Panc1 (cell line): ENCODE data around the gene CYBRD1. TPM values are rescaled to one million over a fixed set of nuclear protein-coding genes. Genes with fewer than 3 reads are reported as not detected.

ENCODE experiments used
- ATAC-seq: fragments of 200-7000 bp; cut with Tn5 transposase; 2 replicates; pipeline ENCODE4 v1.9.1; 2020; ENCODE audit warnings: mild to moderate bottlenecking, moderate library complexity
- BruUV-seq: library from RNA; stranded (reverse); fragments of 400-500 nt; replicated peaks from 2 replicates; lab custom pipeline; 2021; lab: Mats Ljungman, UMichigan
- CTCF ChIA-PET: fragments of 300-600 bp; sonication (Branson Sonifier 250); formaldehyde crosslinking; loops from one replicate; lab custom pipeline; 2022; ENCODE audit warnings: antibody characterized with exemption; lab: Charles Lee
- POLR2A ChIA-PET: fragments of 300-600 bp; sonication (Branson Sonifier 250); formaldehyde crosslinking; loops from one replicate; lab custom pipeline; 2022; ENCODE audit warnings: antibody characterized with exemption; lab: Charles Lee
- DNase-seq: peaks from one replicate; pipeline ENCODE4 v3.0.0-alpha.2; 2010; ENCODE audit warnings: low read depth, low spot score
- H3K27ac ChIP-seq: 2 replicates; pipeline ENCODE4 v1.5.1; 2011; ENCODE audit warnings: mild to moderate bottlenecking, low read length, inconsistent platforms
- H3K27me3 ChIP-seq: fragments of 200-500 bp; sonication (Bioruptor generic); 2 replicates; pipeline ENCODE4 v1.6.0; 2014; ENCODE audit warnings: low read length, inconsistent platforms; ENCODE audit not compliant: control insufficient read depth, insufficient read depth
- H3K36me3 ChIP-seq: fragments of 200-500 bp; sonication (Bioruptor generic); 2 replicates; pipeline ENCODE4 v1.5.1; 2014; ENCODE audit warnings: inconsistent platforms, mild to moderate bottlenecking, low read length, moderate library complexity; ENCODE audit not compliant: control insufficient read depth, insufficient read depth
- H3K4me1 ChIP-seq: 2 replicates; pipeline ENCODE4 v1.5.1; 2011; ENCODE audit warnings: inconsistent platforms, mild to moderate bottlenecking, low read length, moderate library complexity; ENCODE audit not compliant: control insufficient read depth, insufficient read depth
- H3K4me3 ChIP-seq, 2 experiments: 2 replicates each; pipeline ENCODE4 v1.5.1; 2011 to 2012; ENCODE audit warnings: low read depth in 2 of 2, low read length in 2 of 2, mild to moderate bottlenecking in 2 of 2, inconsistent platforms in 1 of 2, moderate library complexity in 1 of 2
- H3K9me3 ChIP-seq: fragments of 200-500 bp; sonication (Bioruptor generic); 2 replicates; pipeline ENCODE4 v1.5.1; 2014; ENCODE audit warnings: low read depth, mild to moderate bottlenecking, inconsistent platforms, low read length, moderate library complexity; ENCODE audit not compliant: control insufficient read depth, insufficient read depth
- POLR2AphosphoS5 ChIP-seq: IDR thresholded peaks from 2 replicates; pipeline ENCODE4 v1.6.1; 2012; ENCODE audit warnings: mild to moderate bottlenecking, low read depth, low read length, moderate library complexity
- SIN3A ChIP-seq: IDR thresholded peaks from 2 replicates; pipeline ENCODE4 v1.6.1; 2012; ENCODE audit warnings: low read depth, mild to moderate bottlenecking, low read length, moderate library complexity, borderline replicate concordance; ENCODE audit not compliant: insufficient read depth
- TCF7L2 ChIP-seq: IDR thresholded peaks from 2 replicates; pipeline ENCODE4 v1.6.1; 2011; ENCODE audit warnings: mild to moderate bottlenecking, low read depth, low read length, inconsistent platforms
- in situ Hi-C: cut with HindIII; loops from 2 replicates; pipeline ENCODE4 v1.10.0; 2016; ENCODE audit warnings: low sequenced_read_pairs, low pct_unique_long_range_greater_than_20kb
- intact Hi-C: fragments of 100-400 bp; cut with micrococcal nuclease; formaldehyde crosslinking; loops from one replicate; pipeline ENCODE4 v1.10.0; 2022; ENCODE audit not compliant: unreplicated experiment
- total RNA-seq: library from RNA; stranded (reverse); gene quantifications from one replicate; pipeline ENCODE4 v1.2.1, GENCODE V29; 2021; ENCODE audit not compliant: unreplicated experiment
- TF ChIP-seq, protein P1 (sequence below): fragments of 450-650 bp; IDR thresholded peaks from 2 replicates; pipeline ENCODE4 v1.5.1; 2017; ENCODE audit warnings: mild to moderate bottlenecking
- TF ChIP-seq, protein P2 (sequence below), 2 experiments: IDR thresholded peaks; 2 replicates each; pipeline ENCODE4 v1.6.1; 2011 to 2012; ENCODE audit warnings: low read depth in 2 of 2, control low read depth in 1 of 2, low read length in 1 of 2, mild to moderate bottlenecking in 1 of 2, moderate library complexity in 1 of 2; ENCODE audit not compliant: insufficient read depth in 1 of 2

CYBRD1 gene
- total RNA-seq, 1 experiment from 2014 or later: 2.5 TPM

DNA sequence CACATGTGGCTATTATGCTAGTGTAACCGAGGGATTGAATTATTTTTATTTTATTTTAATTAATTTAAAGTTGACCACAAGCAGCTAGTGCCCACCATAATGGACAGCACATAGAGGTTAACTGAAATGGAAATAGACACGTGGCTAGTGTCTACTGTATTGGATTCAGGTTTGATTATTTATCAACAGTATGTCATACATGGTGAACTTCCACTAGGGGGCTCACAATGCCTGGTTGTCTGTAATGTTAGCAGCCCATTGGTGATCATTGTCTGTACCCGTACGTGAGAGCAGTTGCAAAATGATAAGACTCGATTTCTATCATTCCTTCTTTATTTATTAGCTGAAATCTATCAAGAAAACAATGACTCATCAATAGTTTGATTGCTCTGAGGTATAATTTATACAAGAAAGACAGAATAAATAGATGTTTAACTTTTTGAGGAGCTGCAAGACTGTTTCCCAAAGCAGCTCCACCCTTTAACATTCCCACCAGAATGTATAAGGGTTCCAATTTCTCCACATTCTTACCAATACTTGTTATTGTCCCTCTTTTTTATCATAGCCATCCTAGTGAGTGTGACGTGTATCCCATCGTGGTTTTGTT, 76.5 kb downstream of the CYBRD1 start:
- peak; percentile 99 for ATAC-seq
- TF ChIP-seq TCF7L2: no peak
- TF ChIP-seq, protein P1, sequence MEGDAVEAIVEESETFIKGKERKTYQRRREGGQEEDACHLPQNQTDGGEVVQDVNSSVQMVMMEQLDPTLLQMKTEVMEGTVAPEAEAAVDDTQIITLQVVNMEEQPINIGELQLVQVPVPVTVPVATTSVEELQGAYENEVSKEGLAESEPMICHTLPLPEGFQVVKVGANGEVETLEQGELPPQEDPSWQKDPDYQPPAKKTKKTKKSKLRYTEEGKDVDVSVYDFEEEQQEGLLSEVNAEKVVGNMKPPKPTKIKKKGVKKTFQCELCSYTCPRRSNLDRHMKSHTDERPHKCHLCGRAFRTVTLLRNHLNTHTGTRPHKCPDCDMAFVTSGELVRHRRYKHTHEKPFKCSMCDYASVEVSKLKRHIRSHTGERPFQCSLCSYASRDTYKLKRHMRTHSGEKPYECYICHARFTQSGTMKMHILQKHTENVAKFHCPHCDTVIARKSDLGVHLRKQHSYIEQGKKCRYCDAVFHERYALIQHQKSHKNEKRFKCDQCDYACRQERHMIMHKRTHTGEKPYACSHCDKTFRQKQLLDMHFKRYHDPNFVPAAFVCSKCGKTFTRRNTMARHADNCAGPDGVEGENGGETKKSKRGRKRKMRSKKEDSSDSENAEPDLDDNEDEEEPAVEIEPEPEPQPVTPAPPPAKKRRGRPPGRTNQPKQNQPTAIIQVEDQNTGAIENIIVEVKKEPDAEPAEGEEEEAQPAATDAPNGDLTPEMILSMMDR: peak; percentile 84
- TF ChIP-seq, protein P2, sequence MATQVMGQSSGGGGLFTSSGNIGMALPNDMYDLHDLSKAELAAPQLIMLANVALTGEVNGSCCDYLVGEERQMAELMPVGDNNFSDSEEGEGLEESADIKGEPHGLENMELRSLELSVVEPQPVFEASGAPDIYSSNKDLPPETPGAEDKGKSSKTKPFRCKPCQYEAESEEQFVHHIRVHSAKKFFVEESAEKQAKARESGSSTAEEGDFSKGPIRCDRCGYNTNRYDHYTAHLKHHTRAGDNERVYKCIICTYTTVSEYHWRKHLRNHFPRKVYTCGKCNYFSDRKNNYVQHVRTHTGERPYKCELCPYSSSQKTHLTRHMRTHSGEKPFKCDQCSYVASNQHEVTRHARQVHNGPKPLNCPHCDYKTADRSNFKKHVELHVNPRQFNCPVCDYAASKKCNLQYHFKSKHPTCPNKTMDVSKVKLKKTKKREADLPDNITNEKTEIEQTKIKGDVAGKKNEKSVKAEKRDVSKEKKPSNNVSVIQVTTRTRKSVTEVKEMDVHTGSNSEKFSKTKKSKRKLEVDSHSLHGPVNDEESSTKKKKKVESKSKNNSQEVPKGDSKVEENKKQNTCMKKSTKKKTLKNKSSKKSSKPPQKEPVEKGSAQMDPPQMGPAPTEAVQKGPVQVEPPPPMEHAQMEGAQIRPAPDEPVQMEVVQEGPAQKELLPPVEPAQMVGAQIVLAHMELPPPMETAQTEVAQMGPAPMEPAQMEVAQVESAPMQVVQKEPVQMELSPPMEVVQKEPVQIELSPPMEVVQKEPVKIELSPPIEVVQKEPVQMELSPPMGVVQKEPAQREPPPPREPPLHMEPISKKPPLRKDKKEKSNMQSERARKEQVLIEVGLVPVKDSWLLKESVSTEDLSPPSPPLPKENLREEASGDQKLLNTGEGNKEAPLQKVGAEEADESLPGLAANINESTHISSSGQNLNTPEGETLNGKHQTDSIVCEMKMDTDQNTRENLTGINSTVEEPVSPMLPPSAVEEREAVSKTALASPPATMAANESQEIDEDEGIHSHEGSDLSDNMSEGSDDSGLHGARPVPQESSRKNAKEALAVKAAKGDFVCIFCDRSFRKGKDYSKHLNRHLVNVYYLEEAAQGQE (IDR thresholded peaks at IDR 0.05; ENCODE audit: insufficient read depth in 1 of 2, low read depth in 2 of 2, low read length in 1 of 2): no peak
- Histone ChIP-seq H3K4me1 (no peaks in the 10 kb centered on the region), H3K4me3 (no peak overlapping the region), H3K27me3 (no peaks in the 10 kb centered on the region), H3K27ac (no peak overlapping the region), H3K9me3 (no peaks in the 10 kb centered on the region), H3K36me3 (no peaks in the 10 kb centered on the region)
- in situ Hi-C loops (no loop called here), intact Hi-C loops (loop anchor here (5.0 kb wide), 1 partner anchor 508 kb away; no protein-coding TSS in a partner anchor)
- peak; percentile 45 for DNase-seq
- ChIA-PET POLR2A (interaction anchor here (0.7 kb wide), 1 partner anchor 11 kb away, joined by 3 read pairs; no protein-coding TSS in a partner anchor), CTCF (interaction anchor here (0.9 to 1.0 kb wide), 3 partner anchors 10 to 515 kb away, joined by 3 read pairs; no protein-coding TSS in a partner anchor)
- BruUV-seq: no TSS peak

DNA sequence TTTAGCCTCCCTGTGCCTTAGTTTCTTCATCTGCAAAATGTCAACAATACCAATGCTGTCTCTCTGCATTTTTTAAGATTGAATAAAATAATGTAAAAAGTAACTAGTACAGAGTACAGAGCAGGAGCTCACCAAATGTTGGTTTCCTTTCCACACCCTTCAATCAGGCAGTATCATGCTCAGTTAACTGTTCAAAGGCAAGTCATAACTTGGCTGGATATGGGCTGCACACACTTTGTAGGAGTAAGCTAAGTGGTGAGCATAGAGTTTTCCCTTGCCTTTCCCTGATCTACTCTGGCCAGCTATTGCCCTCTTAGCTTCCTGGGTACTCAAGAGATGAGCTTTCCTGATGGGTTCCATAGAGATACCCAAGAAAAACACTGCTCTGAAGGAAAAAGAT, 77.9 kb downstream of the CYBRD1 start:
- TF ChIP-seq TCF7L2: no peak
- TF ChIP-seq POLR2AphosphoS5: no peak
- TF ChIP-seq, protein P1: no peak
- TF ChIP-seq, protein P2 (IDR thresholded peaks at IDR 0.05; ENCODE audit: insufficient read depth in 1 of 2, low read depth in 2 of 2, low read length in 1 of 2): no peak
- TF ChIP-seq SIN3A: no peak
- H3K27ac ChIP-seq: no peak overlapping the region
- BruUV-seq: no TSS peak
- DNase-seq (no peak), ATAC-seq (no peak)
- no peaks in the 10 kb centered on the region for H3K27me3 ChIP-seq
- CTCF ChIA-PET: interaction anchor here (0.6 kb wide), 1 partner anchor 104 kb away, joined by 4 read pairs; no protein-coding TSS in a partner anchor
- no peak overlapping the region for H3K4me3 ChIP-seq
- in situ Hi-C loops: no loop called here
- H3K36me3 ChIP-seq: no peaks in the 10 kb centered on the region
- intact Hi-C loops: no loop called here
- POLR2A ChIA-PET: no interaction called here
- no peaks in the 10 kb centered on the region for H3K9me3 ChIP-seq
- H3K4me1 ChIP-seq: no peaks in the 10 kb centered on the region
